Posterior vena cava (tissue), 2 donors: ENCODE data around the gene GNAI1. TPM values are rescaled to one million over a fixed set of nuclear protein-coding genes. Genes with fewer than 3 reads are reported as not detected.
"Not testable (repeated sequence)": the region's sequence is repeated elsewhere in the genome, so short reads cannot be mapped to it uniquely, and the experiment has no call there.

Experiments used
- DNase-seq: peaks from one replicate; pipeline ENCODE4 v3.0.0-alpha.2; 2020; ENCODE audit warnings: low spot score
- intact Hi-C, 2 donors: fragments of 100-400 bp; cut with DNase I; formaldehyde crosslinking; loops; one replicate each; pipeline versions ENCODE4 v1.14.1 to v1.14.2; 2022 to 2023
- total RNA-seq, 2 donors: library from RNA; stranded (reverse); fragmentation: NEBNext Ultra II Directional; extraction: Animal tissue kit (Norgen Biotek cat#: 25700); gene quantifications; one replicate each; pipeline ENCODE4 v1.2.1, GENCODE V29; 2021
- donor health status: DM: yes; HTN: yes; CAD: no.
- donor health status: DM: yes; HTN: yes; CAD: no.

Gene GNAI1
- total RNA-seq, 2 donors from 2014 or later, result 36.1 to 53.7 TPM

DNA sequence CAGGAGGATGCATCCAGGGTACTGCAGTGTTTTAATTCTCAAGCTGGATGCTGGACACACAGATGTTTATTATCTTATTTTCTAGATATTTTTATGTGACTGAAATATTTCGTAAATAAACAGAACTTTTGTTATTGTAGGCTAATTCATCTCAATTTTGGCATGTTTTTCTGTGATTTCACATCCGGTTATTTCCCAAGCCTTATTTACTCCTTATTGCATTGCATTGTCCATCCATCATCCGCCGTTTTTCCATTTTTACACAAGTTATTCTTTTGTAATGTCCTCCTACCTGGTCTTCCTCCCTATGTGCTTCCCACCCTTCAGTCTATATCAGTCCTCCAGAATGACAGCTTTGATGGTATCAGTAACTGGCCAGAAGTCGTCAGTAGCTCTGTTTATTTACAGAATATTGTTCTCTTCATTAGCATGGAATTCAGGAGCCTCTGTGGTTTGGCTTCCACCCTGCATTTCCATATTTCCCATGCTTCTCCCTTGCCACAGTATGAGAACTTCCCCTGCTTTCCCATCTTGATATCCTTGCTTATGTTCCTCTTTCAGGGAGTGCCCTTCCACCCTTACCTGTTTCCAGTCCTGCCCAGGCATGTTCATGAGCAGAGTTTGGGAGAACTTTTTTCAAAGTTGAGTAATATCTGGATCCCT lies 16.1 kb downstream of the GNAI1 start:
- no peak for DNase-seq
- intact Hi-C loops, result no loop called here

DNA sequence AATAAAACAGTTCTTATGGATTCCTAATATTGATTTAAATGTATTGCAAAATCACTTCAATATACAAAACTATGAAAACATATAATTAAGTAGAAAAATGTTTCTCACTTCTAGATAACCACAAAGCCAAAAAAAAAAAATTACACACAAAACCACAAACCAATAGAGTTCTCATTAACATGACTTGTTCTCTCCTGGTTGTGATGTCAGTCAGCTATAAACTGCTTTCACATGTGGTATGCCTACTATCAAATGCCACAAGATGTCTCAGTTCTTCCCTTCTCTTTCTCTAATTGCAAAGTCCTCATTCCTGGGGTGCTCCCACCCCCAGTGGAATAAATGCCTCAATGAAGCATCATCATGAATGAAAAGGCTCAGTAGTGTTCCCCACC lies 16.6 kb downstream of the GNAI1 start:
- no peak for DNase-seq
- intact Hi-C loops, result no loop called here

DNA sequence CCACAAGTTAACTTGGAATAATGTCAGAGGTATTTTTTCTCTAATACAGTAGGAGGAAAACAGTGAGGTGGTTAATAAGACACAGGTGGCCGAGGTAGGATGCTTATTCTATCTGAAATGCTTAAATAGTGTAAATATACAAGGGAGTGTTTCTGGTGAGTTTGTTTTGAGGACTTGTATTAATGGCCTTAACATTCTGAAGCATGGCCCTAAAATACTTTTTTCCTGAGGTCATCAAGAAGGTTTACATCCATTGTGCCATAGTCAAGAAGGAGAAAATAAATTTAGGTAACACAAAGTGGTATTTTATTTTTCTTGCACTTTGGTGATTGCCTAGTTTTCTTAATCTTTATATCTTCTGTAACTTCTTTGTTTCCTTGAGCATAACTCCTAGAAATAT lies 18.8 kb downstream of the GNAI1 start:
- no peak for DNase-seq
- intact Hi-C loops, result no loop called here

GRCh38 chr7:80154656-80155333 lies 20.2 kb downstream of the GNAI1 start:
- no peak for DNase-seq
- intact Hi-C loops, result no loop called here

GRCh38 chr7:80155374-80155773 lies 20.7 kb downstream of the GNAI1 start:
- no peak for DNase-seq
- intact Hi-C loops, result no loop called here

GRCh38 chr7:80157770-80158169 lies 23.1 kb downstream of the GNAI1 start:
- intact Hi-C loops, result not testable (repeated sequence)

DNA sequence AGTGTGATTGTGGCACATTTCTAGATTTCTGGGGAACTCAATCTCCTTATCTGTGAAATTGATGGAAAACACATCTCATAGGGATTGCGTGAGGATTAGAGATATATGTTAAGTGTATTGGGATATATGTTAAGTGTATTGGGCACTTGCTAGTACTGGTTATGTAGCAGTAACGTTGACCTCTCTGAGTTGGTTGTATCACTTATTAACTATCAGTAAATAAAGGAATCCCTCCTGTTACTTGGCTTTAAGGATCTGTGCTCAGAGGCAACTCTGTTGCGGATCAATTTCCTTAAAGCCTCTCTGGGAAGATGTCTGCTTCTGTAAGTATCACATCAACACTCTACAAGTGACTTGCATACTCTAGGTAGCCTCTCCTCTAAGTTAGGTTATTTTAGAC lies 25.2 kb downstream of the GNAI1 start:
- intact Hi-C loops, result no loop called here
- no peak for DNase-seq

More at GRCh38 chr7:80157770-80158169, 23.1 kb downstream of the GNAI1 start:
- not testable (repeated sequence) for DNase-seq

- intact Hi-C loops, result no loop called here
- no peak for DNase-seq
Observed at GRCh38 chr7:80161466-80161865, 26.8 kb downstream of the GNAI1 start.

GRCh38 chr7:80165177-80165576 lies 30.5 kb downstream of the GNAI1 start:
- intact Hi-C loops, result no loop called here
- no peak for DNase-seq

DNA sequence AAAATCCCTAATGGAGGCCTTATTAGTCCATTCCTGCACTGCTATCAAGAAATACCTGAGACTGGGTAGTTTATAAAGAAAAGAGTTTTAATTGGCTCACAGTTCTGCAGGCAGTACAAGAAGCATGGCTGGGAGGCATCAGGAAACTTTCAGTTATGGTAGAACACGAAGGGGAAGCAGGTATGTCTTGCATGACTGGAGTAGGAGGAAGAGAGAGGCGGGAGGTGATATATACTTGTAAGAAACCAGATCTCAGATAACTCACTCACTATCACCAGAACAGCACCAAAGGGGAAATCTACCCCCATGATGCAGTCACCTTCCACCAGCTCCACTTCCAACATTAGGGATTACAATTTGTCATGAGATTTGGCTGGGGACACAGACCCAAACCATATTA lies 35.8 kb downstream of the GNAI1 start:
- DNase-seq, result no peak
- intact Hi-C loops, result no loop called here

GRCh38 chr7:80172387-80172786 lies 37.8 kb downstream of the GNAI1 start:
- intact Hi-C loops, result no loop called here
- DNase-seq, result no peak

DNA sequence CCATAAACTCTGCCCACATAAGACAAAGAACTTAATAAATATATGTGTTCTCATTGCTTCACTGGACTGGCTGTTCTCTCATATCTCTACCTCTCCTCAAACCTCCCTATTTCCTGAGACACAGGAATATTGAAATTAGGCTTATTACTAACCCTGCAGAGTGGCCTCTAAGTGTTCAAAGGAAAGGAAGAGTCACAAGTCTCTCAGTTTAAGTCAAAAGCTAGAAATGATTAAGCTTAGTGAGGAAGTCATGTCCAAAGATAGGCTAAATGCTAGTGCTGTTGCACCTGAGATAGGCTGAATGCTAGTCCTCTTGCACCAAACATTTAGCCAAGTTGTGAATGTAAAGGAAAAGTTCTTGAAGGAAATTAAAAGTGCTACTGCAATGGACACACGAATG lies 41.1 kb downstream of the GNAI1 start:
- intact Hi-C loops, result no loop called here

GRCh38 chr7:80181411-80181810 lies 46.8 kb downstream of the GNAI1 start:
- no peak for DNase-seq
- intact Hi-C loops, result no loop called here

More for the DNA sequence above, 41.1 kb downstream of the GNAI1 start:
- no peak for DNase-seq

- DNase-seq, result no peak
- intact Hi-C loops, result no loop called here
Observed at GRCh38 chr7:80182630-80183276, 48.1 kb downstream of the GNAI1 start.

DNA sequence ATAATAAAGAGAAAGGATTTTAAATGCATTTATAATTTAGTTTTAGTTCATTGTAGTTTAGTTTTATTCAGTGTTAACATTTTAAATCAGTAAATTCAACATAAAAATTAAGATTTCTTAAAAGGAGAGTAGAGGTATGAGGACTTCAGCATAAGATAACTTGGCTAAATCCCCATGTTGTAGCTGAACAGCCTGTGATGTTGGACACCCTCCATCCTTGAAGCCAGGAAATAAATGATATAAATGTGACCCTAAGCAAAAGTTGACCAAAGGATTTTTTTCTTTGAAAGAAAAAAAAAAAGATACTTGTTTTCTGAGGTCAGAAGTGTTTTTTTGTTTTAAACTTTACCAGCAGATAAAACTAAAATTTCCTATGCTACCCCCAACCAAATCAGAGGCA lies 48.7 kb downstream of the GNAI1 start:
- intact Hi-C loops, result no loop called here
- DNase-seq, result no peak

DNA sequence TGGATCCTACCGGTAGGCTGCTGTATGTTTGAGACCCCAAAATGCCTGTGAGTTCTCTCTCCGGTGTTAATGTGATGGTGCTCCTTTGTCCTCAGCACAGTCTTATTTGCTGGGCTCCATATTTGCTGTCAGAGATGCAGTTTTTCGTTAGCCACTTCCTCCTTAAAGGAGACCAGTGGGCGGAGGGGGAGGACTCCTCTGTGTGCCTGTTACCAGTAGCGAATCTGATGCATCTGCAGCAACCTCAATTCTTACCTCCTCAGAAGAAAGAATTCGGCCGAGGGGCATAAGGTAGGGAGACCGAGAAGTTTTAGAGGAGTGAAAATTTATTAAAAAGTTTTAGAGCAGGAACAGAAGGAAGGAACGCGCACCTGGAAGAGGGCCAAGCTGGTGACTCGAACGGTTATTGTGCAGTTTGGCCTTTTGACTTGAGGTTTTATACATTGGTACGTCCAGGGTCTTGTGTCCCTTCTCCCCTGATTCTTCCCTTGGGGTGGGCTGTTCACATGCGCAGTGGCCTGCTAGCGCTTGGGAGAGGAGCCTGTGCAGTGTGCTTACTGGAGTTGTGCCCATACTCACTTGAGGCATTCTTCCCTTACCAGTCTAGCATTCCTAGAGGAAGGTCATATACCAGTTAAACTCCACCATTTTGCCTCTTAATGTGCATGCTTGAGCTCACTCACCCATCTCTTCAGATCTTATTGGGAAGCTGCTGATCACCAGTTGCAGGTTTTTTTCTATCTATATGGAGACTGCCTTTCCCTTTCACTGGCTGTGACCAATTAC lies 49.5 kb downstream of the GNAI1 start:
- no peak for DNase-seq
- intact Hi-C loops, result no loop called here

DNA sequence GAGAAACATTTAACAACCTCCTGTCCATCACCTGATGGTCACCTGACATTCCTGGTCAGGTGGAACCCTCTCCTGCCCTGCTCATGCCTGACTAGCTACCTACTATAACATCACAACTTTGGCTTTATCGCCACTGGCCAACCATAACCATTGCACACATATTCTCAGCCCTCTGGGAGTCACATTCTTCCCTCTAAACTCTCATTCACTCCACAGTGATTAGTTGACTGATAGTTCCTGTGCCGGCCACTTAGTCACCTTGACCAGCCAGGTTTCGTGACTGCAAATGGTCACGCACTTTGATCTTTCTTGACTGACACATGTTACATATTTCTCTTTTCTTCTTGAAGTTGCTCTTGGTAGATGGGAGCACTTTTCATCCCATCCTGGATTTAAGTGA lies 50.1 kb downstream of the GNAI1 start:
- intact Hi-C loops, result no loop called here
- DNase-seq, result no peak

GRCh38 chr7:80185571-80185970 lies 50.9 kb downstream of the GNAI1 start:
- no peak for DNase-seq
- intact Hi-C loops, result no loop called here

GRCh38 chr7:80186721-80187120 lies 52.1 kb downstream of the GNAI1 start:
- DNase-seq, result no peak
- intact Hi-C loops, result no loop called here

DNA sequence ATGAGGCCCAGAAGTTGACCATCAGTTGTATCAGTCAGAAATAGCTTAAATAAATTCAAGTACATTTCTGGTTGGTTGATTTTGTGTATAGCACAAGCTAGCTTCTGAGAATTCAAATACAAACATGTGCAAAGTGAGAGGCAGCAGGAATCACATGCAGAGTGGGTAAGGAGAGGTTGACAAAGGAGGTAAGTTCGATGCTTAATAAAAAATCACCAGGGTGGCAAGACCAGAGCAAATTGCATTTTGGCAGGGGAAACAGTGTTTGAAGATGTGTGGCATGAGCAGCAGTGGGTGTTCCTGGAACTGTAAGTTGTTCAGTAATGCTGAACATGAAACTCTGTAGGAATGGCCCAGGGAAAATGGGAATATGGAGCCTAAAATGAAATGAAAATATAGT lies 52.6 kb downstream of the GNAI1 start:
- intact Hi-C loops, result no loop called here
- no peak for DNase-seq
